ENCODE data around the gene SUPT3H.

The SUPT3H gene

GRCh38 chr6:44806656-44807055 is 571.1 kb downstream of the SUPT3H start:
- no peak for TF ChIP-seq CTCF (IDR thresholded peaks at IDR 0.05; ENCODE audit: borderline replicate concordance, insufficient read depth, low read depth, low read length)
- no peak overlapping the region for H3K4me3 ChIP-seq (ENCODE audit: low read depth, low read length)

- TF ChIP-seq CTCF (IDR thresholded peaks at IDR 0.05; ENCODE audit: borderline replicate concordance, insufficient read depth, low read depth, low read length), result no peak
Measured at GRCh38 chr6:44805238-44805846, 572.4 kb downstream of the SUPT3H start.

GRCh38 chr6:44804546-44805159 is 573.1 kb downstream of the SUPT3H start:
- TF ChIP-seq CTCF (IDR thresholded peaks at IDR 0.05; ENCODE audit: borderline replicate concordance, insufficient read depth, low read depth, low read length), result no peak

More at GRCh38 chr6:44805238-44805846, 572.4 kb downstream of the SUPT3H start:
- H3K4me3 ChIP-seq (ENCODE audit: low read depth, low read length), result no peak overlapping the region

GRCh38 chr6:44804016-44804415 is 573.7 kb downstream of the SUPT3H start:
- TF ChIP-seq CTCF (IDR thresholded peaks at IDR 0.05; ENCODE audit: borderline replicate concordance, insufficient read depth, low read depth, low read length), result no peak
- H3K4me3 ChIP-seq (ENCODE audit: low read depth, low read length), result no peak overlapping the region

More at GRCh38 chr6:44804546-44805159, 573.1 kb downstream of the SUPT3H start:
- no peak overlapping the region for H3K4me3 ChIP-seq (ENCODE audit: low read depth, low read length)

- H3K4me3 ChIP-seq (ENCODE audit: low read depth, low read length), result no peak overlapping the region
- TF ChIP-seq CTCF (IDR thresholded peaks at IDR 0.05; ENCODE audit: borderline replicate concordance, insufficient read depth, low read depth, low read length), result no peak
Measured at GRCh38 chr6:44800784-44801592, 576.7 kb downstream of the SUPT3H start.

GRCh38 chr6:44800171-44800783 is 577.5 kb downstream of the SUPT3H start:
- TF ChIP-seq CTCF (IDR thresholded peaks at IDR 0.05; ENCODE audit: borderline replicate concordance, insufficient read depth, low read depth, low read length), result no peak
- H3K4me3 ChIP-seq (ENCODE audit: low read depth, low read length), result no peak overlapping the region
